SK-N-SH treated with all-trans-retinoic acid at 6 μM for 48 hours (cell line): ENCODE measurements around the gene NEGR1.

Experiments used
- ATAC-seq: fragments of 200-7000 bp; cut with Tn5 transposase; 3 replicates; pipeline ENCODE4 v1.9.1; 2020; ENCODE audit warnings: mild to moderate bottlenecking, moderate library complexity
- ARNTL ChIP-seq: fragments of 450-650 bp; formaldehyde crosslinking; IDR thresholded peaks from 2 replicates; pipeline ENCODE4 v1.5.0; 2020; ENCODE audit warnings: low read depth, mild to moderate bottlenecking, moderate library complexity, borderline replicate concordance
- BACH2 ChIP-seq: fragments of 250-450 bp; sonication (Bioruptor Pico); IDR thresholded peaks from 2 replicates; pipeline ENCODE4 v1.9.0; 2021; ENCODE audit warnings: mild to moderate bottlenecking, borderline replicate concordance
- CSDC2 ChIP-seq: fragments of 250-450 bp; sonication (Bioruptor Pico); IDR thresholded peaks from 2 replicates; pipeline ENCODE4 v1.5.0; 2020; ENCODE audit warnings: mild to moderate bottlenecking, moderate library complexity
- CSRNP3 ChIP-seq: fragments of 250-450 bp; sonication (Bioruptor Pico); IDR thresholded peaks from 2 replicates; pipeline ENCODE4 v1.5.1; 2021; ENCODE audit warnings: mild to moderate bottlenecking, moderate library complexity
- ESRRG ChIP-seq: fragments of 250-450 bp; sonication (Bioruptor Pico); IDR thresholded peaks from 2 replicates; pipeline ENCODE4 v1.6.1; 2021; ENCODE audit warnings: mild to moderate bottlenecking
- GLIS3 ChIP-seq: fragments of 250-450 bp; sonication (Bioruptor Pico); IDR thresholded peaks from 2 replicates; pipeline ENCODE4 v1.5.0; 2020; ENCODE audit warnings: mild to moderate bottlenecking, moderate library complexity
- ISL1 ChIP-seq: fragments of 250-450 bp; sonication (Bioruptor Pico); IDR thresholded peaks from 2 replicates; pipeline ENCODE4 v2.1.2; 2022; ENCODE audit warnings: mild to moderate bottlenecking, moderate library complexity
- OSR1 ChIP-seq: fragments of 250-450 bp; sonication (Bioruptor Pico); IDR thresholded peaks from 2 replicates; pipeline ENCODE4 v1.8.0; 2022; ENCODE audit warnings: moderate library complexity, mild to moderate bottlenecking, inconsistent platforms
- PATZ1 ChIP-seq: fragments of 250-450 bp; sonication (Bioruptor Pico); IDR thresholded peaks from 2 replicates; pipeline ENCODE4 v1.8.0; 2020; ENCODE audit warnings: mild to moderate bottlenecking, moderate library complexity, borderline replicate concordance
- PPARA ChIP-seq: fragments of 250-450 bp; sonication (Bioruptor Pico); IDR thresholded peaks from 2 replicates; pipeline ENCODE4 v1.5.0; 2020; ENCODE audit warnings: mild to moderate bottlenecking, borderline replicate concordance
- RARB ChIP-seq: fragments of 250-450 bp; sonication (Bioruptor Pico); IDR thresholded peaks from 2 replicates; pipeline ENCODE4 v1.8.0; 2021; ENCODE audit warnings: mild to moderate bottlenecking, moderate library complexity
- SNAI2 ChIP-seq: fragments of 250-450 bp; sonication (Bioruptor Pico); IDR thresholded peaks from 2 replicates; pipeline ENCODE4 v1.5.0; 2020; ENCODE audit warnings: mild to moderate bottlenecking, moderate library complexity
- TOX ChIP-seq: fragments of 250-450 bp; sonication (Bioruptor Pico); IDR thresholded peaks from 2 replicates; pipeline ENCODE4 v1.8.0; 2021; ENCODE audit warnings: mild to moderate bottlenecking, moderate library complexity, borderline replicate concordance
- TSHZ2 ChIP-seq: fragments of 250-450 bp; sonication (Bioruptor Pico); IDR thresholded peaks from 2 replicates; pipeline ENCODE4 v1.5.0; 2020; ENCODE audit warnings: mild to moderate bottlenecking, moderate library complexity
- ZC3H10 ChIP-seq: fragments of 250-450 bp; sonication (Bioruptor Pico); IDR thresholded peaks from 2 replicates; pipeline ENCODE4 v1.5.1; 2021; ENCODE audit warnings: mild to moderate bottlenecking, moderate library complexity
- ZFP3 ChIP-seq: fragments of 250-450 bp; sonication (Bioruptor Pico); IDR thresholded peaks from 2 replicates; pipeline ENCODE4 v1.5.0; 2020; ENCODE audit warnings: mild to moderate bottlenecking, moderate library complexity
- ZFP30 ChIP-seq: fragments of 450-650 bp; formaldehyde crosslinking; IDR thresholded peaks from 2 replicates; pipeline ENCODE4 v1.5.0; 2022; ENCODE audit warnings: mild to moderate bottlenecking, moderate library complexity
- ZNF565 ChIP-seq: fragments of 450-650 bp; formaldehyde crosslinking; conservative IDR thresholded peaks from 2 replicates; pipeline ENCODE4 v1.5.0; 2020; ENCODE audit warnings: low read depth, mild to moderate bottlenecking, moderate library complexity
- ZNF70 ChIP-seq: fragments of 450-650 bp; formaldehyde crosslinking; IDR thresholded peaks from 2 replicates; pipeline ENCODE4 v1.5.0; 2020; ENCODE audit warnings: mild to moderate bottlenecking, moderate library complexity
- TF ChIP-seq, protein P1 (sequence below): fragments of 250-450 bp; sonication (Bioruptor Pico); IDR thresholded peaks from 2 replicates; pipeline ENCODE4 v1.5.1; 2020; ENCODE audit warnings: low read depth, mild to moderate bottlenecking, moderate library complexity
- TF ChIP-seq, protein P2 (sequence below): fragments of 250-450 bp; sonication (Bioruptor Pico); IDR thresholded peaks from 2 replicates; pipeline ENCODE4 v1.8.0; 2021; ENCODE audit warnings: low read depth, mild to moderate bottlenecking, moderate library complexity, borderline replicate concordance

The NEGR1 gene

DNA sequence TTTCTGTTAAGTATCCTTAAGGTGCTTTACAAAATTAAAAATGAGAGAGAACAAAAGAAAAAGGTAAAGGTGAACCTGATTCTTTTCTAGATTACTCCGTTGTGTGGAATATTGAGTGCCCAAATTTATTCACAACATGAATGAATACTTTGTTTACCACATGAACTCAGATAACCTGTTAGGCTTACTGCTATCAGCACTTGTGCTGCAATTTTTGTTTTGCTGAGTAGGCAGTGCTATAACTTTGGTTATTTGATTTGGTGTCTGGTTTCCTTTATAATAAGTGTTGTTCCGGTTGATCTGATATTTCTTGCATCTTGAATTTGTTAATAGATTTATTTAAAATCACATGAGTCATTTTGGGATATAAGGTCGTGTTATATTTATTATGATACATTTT, 195.9 kb downstream of the NEGR1 start:
- TF ChIP-seq, protein P1, sequence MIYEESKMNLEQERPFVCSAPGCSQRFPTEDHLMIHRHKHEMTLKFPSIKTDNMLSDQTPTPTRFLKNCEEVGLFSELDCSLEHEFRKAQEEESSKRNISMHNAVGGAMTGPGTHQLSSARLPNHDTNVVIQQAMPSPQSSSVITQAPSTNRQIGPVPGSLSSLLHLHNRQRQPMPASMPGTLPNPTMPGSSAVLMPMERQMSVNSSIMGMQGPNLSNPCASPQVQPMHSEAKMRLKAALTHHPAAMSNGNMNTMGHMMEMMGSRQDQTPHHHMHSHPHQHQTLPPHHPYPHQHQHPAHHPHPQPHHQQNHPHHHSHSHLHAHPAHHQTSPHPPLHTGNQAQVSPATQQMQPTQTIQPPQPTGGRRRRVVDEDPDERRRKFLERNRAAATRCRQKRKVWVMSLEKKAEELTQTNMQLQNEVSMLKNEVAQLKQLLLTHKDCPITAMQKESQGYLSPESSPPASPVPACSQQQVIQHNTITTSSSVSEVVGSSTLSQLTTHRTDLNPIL = no peak
- no peak for TF ChIP-seq TSHZ2 (CRISPR knock-in tag)
- TF ChIP-seq OSR1 = no peak
- no peak for TF ChIP-seq CSRNP3
- no peak for TF ChIP-seq TOX (CRISPR knock-in tag)
- no peak for TF ChIP-seq ISL1 (CRISPR knock-in tag)
- TF ChIP-seq, protein P2, sequence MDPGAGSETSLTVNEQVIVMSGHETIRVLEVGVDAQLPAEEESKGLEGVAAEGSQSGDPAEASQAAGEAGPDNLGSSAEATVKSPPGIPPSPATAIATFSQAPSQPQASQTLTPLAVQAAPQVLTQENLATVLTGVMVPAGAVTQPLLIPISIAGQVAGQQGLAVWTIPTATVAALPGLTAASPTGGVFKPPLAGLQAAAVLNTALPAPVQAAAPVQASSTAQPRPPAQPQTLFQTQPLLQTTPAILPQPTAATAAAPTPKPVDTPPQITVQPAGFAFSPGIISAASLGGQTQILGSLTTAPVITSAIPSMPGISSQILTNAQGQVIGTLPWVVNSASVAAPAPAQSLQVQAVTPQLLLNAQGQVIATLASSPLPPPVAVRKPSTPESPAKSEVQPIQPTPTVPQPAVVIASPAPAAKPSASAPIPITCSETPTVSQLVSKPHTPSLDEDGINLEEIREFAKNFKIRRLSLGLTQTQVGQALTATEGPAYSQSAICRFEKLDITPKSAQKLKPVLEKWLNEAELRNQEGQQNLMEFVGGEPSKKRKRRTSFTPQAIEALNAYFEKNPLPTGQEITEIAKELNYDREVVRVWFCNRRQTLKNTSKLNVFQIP = no peak
- no peak for TF ChIP-seq SNAI2 (CRISPR knock-in tag)
- TF ChIP-seq ZNF565 (CRISPR knock-in tag) = no peak
- no peak for TF ChIP-seq GLIS3 (CRISPR knock-in tag)
- no peak for TF ChIP-seq ESRRG (CRISPR knock-in tag)
- no peak for TF ChIP-seq ZC3H10 (CRISPR knock-in tag)
- no peak for TF ChIP-seq ZFP3
- no peak for TF ChIP-seq PPARA (CRISPR knock-in tag)
- no peak for ATAC-seq

DNA sequence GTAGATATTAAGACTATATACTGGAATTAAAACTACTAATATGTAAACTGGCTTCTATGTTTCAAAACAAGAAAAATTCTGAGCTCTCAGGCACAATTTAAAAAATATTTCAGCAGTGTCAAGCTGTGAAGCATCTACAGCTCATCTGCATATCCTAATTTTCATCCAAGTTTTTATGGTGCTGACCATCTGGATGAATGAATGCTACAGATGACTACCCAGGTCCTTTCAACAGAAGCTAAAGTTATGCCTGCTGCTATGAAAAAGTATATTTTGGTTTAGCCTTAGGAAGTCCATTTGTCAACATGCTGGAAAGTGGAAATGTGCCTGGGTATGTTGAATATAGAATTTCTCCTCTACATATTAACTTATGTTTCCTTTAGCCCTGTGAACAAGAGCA, 206.9 kb downstream of the NEGR1 start:
- ATAC-seq = no peak
- no peak for TF ChIP-seq ZC3H10 (CRISPR knock-in tag)

- TF ChIP-seq ISL1 (CRISPR knock-in tag) (no peak), CSDC2 (CRISPR knock-in tag) (no peak), ARNTL (CRISPR knock-in tag) (no peak), OSR1 (no peak), PATZ1 (CRISPR knock-in tag) (no peak), RARB (CRISPR knock-in tag) (no peak), ESRRG (CRISPR knock-in tag) (no peak), BACH2 (no peak), TSHZ2 (CRISPR knock-in tag) (no peak), ZFP3 (no peak), ZFP30 (CRISPR knock-in tag) (no peak), SNAI2 (CRISPR knock-in tag) (no peak), ZNF70 (CRISPR knock-in tag) (no peak)
- TF ChIP-seq, protein P2 = no peak
- no peak for ATAC-seq
Measured at GRCh38 chr1:72066431-72066830, 215.9 kb downstream of the NEGR1 start.
